ENCODE data around the gene SRRM5.

Gene SRRM5

GRCh38 chr19:43620061-43621001 lies 8.4 kb downstream of the SRRM5 start:
- no peak overlapping the region for H4K8ac ChIP-seq (ENCODE audit: low read depth, low read length)
- no peaks in the 10 kb centered on the region for H3K36me3 ChIP-seq (ENCODE audit: control insufficient read depth, insufficient read depth, low read length)
- peak overlapping the region; percentile 59 for H3K9ac ChIP-seq (ENCODE audit: low read length)
- no CpG with 5 or more reads among the region's 23 CpGs for WGBS (ENCODE audit: extremely low coverage, insufficient coverage, low lambda C conversion rate)
- H3K4me1 ChIP-seq (ENCODE audit: control insufficient read depth, low read depth, low read length) = no peaks in the 10 kb centered on the region
- H3K27me3 ChIP-seq (ENCODE audit: insufficient read depth, low read length, poor library complexity) = no peaks in the 10 kb centered on the region
- no peak overlapping the region for H4K5ac ChIP-seq (ENCODE audit: low read length)
- H3K4ac ChIP-seq (ENCODE audit: low read depth, low read length) = peak overlapping the region; percentile 66
- no peak overlapping the region for H3K4me3 ChIP-seq (ENCODE audit: low read length)
- H2BK120ac ChIP-seq (ENCODE audit: low read depth, low read length) = no peak overlapping the region
- H3K79me1 ChIP-seq (ENCODE audit: low read length) = no peaks in the 10 kb centered on the region
- peak overlapping the region; percentile 44 for H3K4me2 ChIP-seq (ENCODE audit: low read length)
- peak overlapping the region; percentile 44 for H3K18ac ChIP-seq (ENCODE audit: low read length)
- H2BK15ac ChIP-seq (replicated peaks; ENCODE audit: low read depth) = no peak overlapping the region
- H3K79me2 ChIP-seq (ENCODE audit: control insufficient read depth, insufficient read depth, low read length) = no peaks in the 10 kb centered on the region
- H3K23ac ChIP-seq (ENCODE audit: low read length) = no peak overlapping the region
- no peak overlapping the region for H2BK5ac ChIP-seq (ENCODE audit: low read length)
- no peak for DNase-seq
- peak overlapping the region; percentile 14 for H3K27ac ChIP-seq (ENCODE audit: low read depth, low read length)
- no peak overlapping the region for H2AK5ac ChIP-seq (ENCODE audit: low read length)
- H3K56ac ChIP-seq (ENCODE audit: low read length) = peak overlapping the region; percentile 78

- Histone ChIP-seq H3K4me2 (ENCODE audit: low read length) (no peak overlapping the region), H3K27ac (ENCODE audit: low read depth, low read length) (no peak overlapping the region), H2BK15ac (replicated peaks; ENCODE audit: low read depth) (no peak overlapping the region), H3K18ac (ENCODE audit: low read length) (no peak overlapping the region), H3K4ac (ENCODE audit: low read depth, low read length) (no peak overlapping the region), H2BK5ac (ENCODE audit: low read length) (no peak overlapping the region), H3K27me3 (ENCODE audit: insufficient read depth, low read length, poor library complexity) (no peaks in the 10 kb centered on the region), H2BK120ac (ENCODE audit: low read depth, low read length) (no peak overlapping the region), H3K4me1 (ENCODE audit: control insufficient read depth, low read depth, low read length) (no peaks in the 10 kb centered on the region), H4K5ac (ENCODE audit: low read length) (no peak overlapping the region), H3K79me1 (ENCODE audit: low read length) (no peaks in the 10 kb centered on the region), H4K8ac (ENCODE audit: low read depth, low read length) (no peak overlapping the region), H3K56ac (ENCODE audit: low read length) (no peak overlapping the region), H3K23ac (ENCODE audit: low read length) (no peak overlapping the region), H3K9ac (ENCODE audit: low read length) (no peak overlapping the region), H2AK5ac (ENCODE audit: low read length) (no peak overlapping the region), H3K36me3 (ENCODE audit: control insufficient read depth, insufficient read depth, low read length) (no peaks in the 10 kb centered on the region), H3K79me2 (ENCODE audit: control insufficient read depth, insufficient read depth, low read length) (no peaks in the 10 kb centered on the region), H3K4me3 (ENCODE audit: low read length) (no peak overlapping the region)
- no CpG with 5 or more reads among the region's 4 CpGs for WGBS (ENCODE audit: extremely low coverage, insufficient coverage, low lambda C conversion rate)
- no peak for DNase-seq
Measured at GRCh38 chr19:43622070-43622469, 10.2 kb downstream of the SRRM5 start.

- WGBS (ENCODE audit: extremely low coverage, insufficient coverage, low lambda C conversion rate) = no CpG with 5 or more reads among the region's 1 CpG
- Histone ChIP-seq H3K18ac (ENCODE audit: low read length) (no peak overlapping the region), H3K4ac (ENCODE audit: low read depth, low read length) (no peak overlapping the region), H3K23ac (ENCODE audit: low read length) (no peak overlapping the region), H3K4me2 (ENCODE audit: low read length) (no peak overlapping the region), H4K8ac (ENCODE audit: low read depth, low read length) (no peak overlapping the region), H3K79me2 (ENCODE audit: control insufficient read depth, insufficient read depth, low read length) (no peaks in the 10 kb centered on the region), H2AK5ac (ENCODE audit: low read length) (no peak overlapping the region), H3K27ac (ENCODE audit: low read depth, low read length) (no peak overlapping the region), H3K9ac (ENCODE audit: low read length) (no peak overlapping the region), H3K27me3 (ENCODE audit: insufficient read depth, low read length, poor library complexity) (no peaks in the 10 kb centered on the region), H2BK15ac (replicated peaks; ENCODE audit: low read depth) (no peak overlapping the region), H2BK5ac (ENCODE audit: low read length) (no peak overlapping the region), H4K5ac (ENCODE audit: low read length) (no peak overlapping the region), H3K4me3 (ENCODE audit: low read length) (no peak overlapping the region), H3K79me1 (ENCODE audit: low read length) (no peaks in the 10 kb centered on the region), H3K36me3 (ENCODE audit: control insufficient read depth, insufficient read depth, low read length) (no peaks in the 10 kb centered on the region), H3K56ac (ENCODE audit: low read length) (no peak overlapping the region), H2BK120ac (ENCODE audit: low read depth, low read length) (no peak overlapping the region), H3K4me1 (ENCODE audit: control insufficient read depth, low read depth, low read length) (no peaks in the 10 kb centered on the region)
- DNase-seq = no peak
Measured at GRCh38 chr19:43622956-43623355, 11.1 kb downstream of the SRRM5 start.

- Histone ChIP-seq H3K27me3 (ENCODE audit: insufficient read depth, low read length, poor library complexity) (no peaks in the 10 kb centered on the region), H3K27ac (ENCODE audit: low read depth, low read length) (no peak overlapping the region), H3K23ac (ENCODE audit: low read length) (no peak overlapping the region), H3K4me3 (ENCODE audit: low read length) (no peak overlapping the region), H3K4ac (ENCODE audit: low read depth, low read length) (no peak overlapping the region), H3K18ac (ENCODE audit: low read length) (no peak overlapping the region), H2BK15ac (replicated peaks; ENCODE audit: low read depth) (no peak overlapping the region), H3K4me2 (ENCODE audit: low read length) (no peak overlapping the region), H3K9ac (ENCODE audit: low read length) (no peak overlapping the region), H4K5ac (ENCODE audit: low read length) (no peak overlapping the region), H2AK5ac (ENCODE audit: low read length) (no peak overlapping the region), H2BK120ac (ENCODE audit: low read depth, low read length) (no peak overlapping the region), H3K79me2 (ENCODE audit: control insufficient read depth, insufficient read depth, low read length) (no peaks in the 10 kb centered on the region), H4K8ac (ENCODE audit: low read depth, low read length) (no peak overlapping the region), H3K4me1 (ENCODE audit: control insufficient read depth, low read depth, low read length) (no peaks in the 10 kb centered on the region), H3K56ac (ENCODE audit: low read length) (no peak overlapping the region), H3K79me1 (ENCODE audit: low read length) (no peaks in the 10 kb centered on the region), H2BK5ac (ENCODE audit: low read length) (no peak overlapping the region), H3K36me3 (ENCODE audit: control insufficient read depth, insufficient read depth, low read length) (no peaks in the 10 kb centered on the region)
- peak; percentile 42 for DNase-seq
- no CpG with 5 or more reads among the region's 35 CpGs for WGBS (ENCODE audit: extremely low coverage, insufficient coverage, low lambda C conversion rate)
Measured at GRCh38 chr19:43623889-43624670, 12.2 kb downstream of the SRRM5 start.

GRCh38 chr19:43624933-43625332 lies 13.0 kb downstream of the SRRM5 start:
- H3K4me2 ChIP-seq (ENCODE audit: low read length) = no peak overlapping the region
- H2BK15ac ChIP-seq (replicated peaks; ENCODE audit: low read depth) = no peak overlapping the region
- no peak overlapping the region for H3K23ac ChIP-seq (ENCODE audit: low read length)
- H3K36me3 ChIP-seq (ENCODE audit: control insufficient read depth, insufficient read depth, low read length) = no peaks in the 10 kb centered on the region
- H2BK5ac ChIP-seq (ENCODE audit: low read length) = no peak overlapping the region
- no peak overlapping the region for H2BK120ac ChIP-seq (ENCODE audit: low read depth, low read length)
- no peaks in the 10 kb centered on the region for H3K27me3 ChIP-seq (ENCODE audit: insufficient read depth, low read length, poor library complexity)
- H3K27ac ChIP-seq (ENCODE audit: low read depth, low read length) = no peak overlapping the region
- no peak overlapping the region for H3K4ac ChIP-seq (ENCODE audit: low read depth, low read length)
- no peaks in the 10 kb centered on the region for H3K79me1 ChIP-seq (ENCODE audit: low read length)
- H3K56ac ChIP-seq (ENCODE audit: low read length) = peak overlapping the region; percentile 17
- H2AK5ac ChIP-seq (ENCODE audit: low read length) = no peak overlapping the region
- H4K5ac ChIP-seq (ENCODE audit: low read length) = no peak overlapping the region
- no CpG with 5 or more reads among the region's 30 CpGs for WGBS (ENCODE audit: extremely low coverage, insufficient coverage, low lambda C conversion rate)
- H3K4me1 ChIP-seq (ENCODE audit: control insufficient read depth, low read depth, low read length) = no peaks in the 10 kb centered on the region
- no peak overlapping the region for H3K9ac ChIP-seq (ENCODE audit: low read length)
- H3K79me2 ChIP-seq (ENCODE audit: control insufficient read depth, insufficient read depth, low read length) = no peaks in the 10 kb centered on the region
- no peak overlapping the region for H4K8ac ChIP-seq (ENCODE audit: low read depth, low read length)
- H3K4me3 ChIP-seq (ENCODE audit: low read length) = no peak overlapping the region
- peak; percentile 94 for DNase-seq
- no peak overlapping the region for H3K18ac ChIP-seq (ENCODE audit: low read length)

Data from mesendoderm (in vitro differentiated cells).